PC-3 (cell line): ENCODE measurements around the gene GFAP. TPM values are rescaled to one million over a fixed set of nuclear protein-coding genes. Genes with fewer than 3 reads are reported as not detected.

Experiments
- ATAC-seq: fragments of 200-7000 bp; cut with Tn5 transposase; 2 replicates; pipeline ENCODE4 v1.9.1; 2020; ENCODE audit warnings: mild to moderate bottlenecking, moderate library complexity
- BruUV-seq: library from RNA; stranded (reverse); fragments of 400-500 nt; replicated peaks from 2 replicates; lab custom pipeline; 2021; lab: Mats Ljungman, UMichigan
- CTCF ChIA-PET: fragments of 300-600 bp; sonication (Branson Sonifier 250); formaldehyde crosslinking; loops from one replicate; lab custom pipeline; 2022; ENCODE audit warnings: antibody characterized with exemption; lab: Charles Lee
- POLR2A ChIA-PET: fragments of 300-600 bp; sonication (Branson Sonifier 250); formaldehyde crosslinking; loops from one replicate; lab custom pipeline; 2022; ENCODE audit warnings: antibody characterized with exemption; ENCODE audit not compliant: unreplicated experiment; lab: Charles Lee
- DNase-seq: peaks from one replicate; pipeline ENCODE4 v3.0.0-alpha.2; 2015
- H2AFZ ChIP-seq: fragments of 300-600 bp; sonication (generic); 2 replicates; pipeline ENCODE4 v1.6.0; 2016; ENCODE audit warnings: antibody characterized with exemption, low read length
- H3F3A ChIP-seq: fragments of 300-600 bp; sonication (generic); one replicate; pipeline ENCODE4 v1.6.0; 2017; ENCODE audit warnings: antibody characterized with exemption, low read length, control low read depth, mild to moderate bottlenecking; ENCODE audit not compliant: unreplicated experiment
- H3K27ac ChIP-seq: fragments of 300-600 bp; sonication (generic); 2 replicates; pipeline ENCODE4 v1.5.1; 2016; ENCODE audit warnings: mild to moderate bottlenecking, low read length
- H3K27me3 ChIP-seq: fragments of 300-600 bp; sonication (generic); 2 replicates; pipeline ENCODE4 v1.6.1; 2016; ENCODE audit warnings: low read length, mixed read lengths
- H3K36me3 ChIP-seq: fragments of 300-600 bp; sonication (generic); 2 replicates; pipeline ENCODE4 v1.6.1; 2016; ENCODE audit warnings: low read depth, mixed run types, low read length, mixed read lengths
- H3K4me1 ChIP-seq: fragments of 300-600 bp; sonication (generic); 2 replicates; pipeline ENCODE4 v1.5.1; 2016; ENCODE audit warnings: low read length; ENCODE audit not compliant: insufficient read depth
- H3K4me2 ChIP-seq: fragments of 300-600 bp; sonication (generic); 2 replicates; pipeline ENCODE4 v1.6.0; 2016; ENCODE audit warnings: low read length
- H3K4me3 ChIP-seq: fragments of 300-600 bp; sonication (generic); 2 replicates; pipeline ENCODE4 v1.5.1; 2016; ENCODE audit warnings: mild to moderate bottlenecking, low read length, mixed read lengths
- H3K79me2 ChIP-seq: fragments of 300-600 bp; sonication (generic); 2 replicates; pipeline ENCODE4 v1.6.1; 2017; ENCODE audit warnings: low read length, mixed read lengths
- H3K9ac ChIP-seq: fragments of 300-600 bp; sonication (generic); 2 replicates; pipeline ENCODE4 v1.6.0; 2016; ENCODE audit warnings: mild to moderate bottlenecking, low read length
- H3K9me2 ChIP-seq: fragments of 300-600 bp; sonication (generic); replicated peaks from 2 replicates; pipeline ENCODE4 v1.6.1; 2016; ENCODE audit warnings: mixed run types, low read length, mixed read lengths
- H3K9me3 ChIP-seq: fragments of 300-600 bp; sonication (generic); 2 replicates; pipeline ENCODE4 v1.6.1; 2016; ENCODE audit warnings: low read length, mixed read lengths
- H4K20me1 ChIP-seq: fragments of 300-600 bp; sonication (generic); 2 replicates; pipeline ENCODE4 v1.6.1; 2016; ENCODE audit warnings: low read length, mixed read lengths
- CTCF ChIP-seq: fragments of 300-600 bp; sonication (generic); conservative IDR thresholded peaks from 2 replicates; pipeline ENCODE4 v1.5.1; 2017; ENCODE audit warnings: antibody characterized with exemption, low read depth, mild to moderate bottlenecking, low read length
- EZH2 ChIP-seq: fragments of 300-600 bp; sonication (generic); IDR thresholded peaks from one replicate; pipeline ENCODE4 v1.6.1; 2017; ENCODE audit warnings: antibody characterized with exemption, mild to moderate bottlenecking, low read length; ENCODE audit not compliant: unreplicated experiment
- EZH2phosphoT487 ChIP-seq: fragments of 300-600 bp; sonication (generic); IDR thresholded peaks from 2 replicates; pipeline ENCODE4 v1.6.1; 2018; ENCODE audit warnings: mild to moderate bottlenecking, antibody characterized with exemption, low read length, borderline replicate concordance
- intact Hi-C: fragments of 100-400 bp; cut with micrococcal nuclease; formaldehyde crosslinking; loops from 2 replicates; pipeline ENCODE4 v1.9.0; 2023
- total RNA-seq: library from RNA; depleted of rRNA; stranded (reverse); fragments of >200 nt; gene quantifications from 2 replicates; pipeline ENCODE4 v1.2.3, GENCODE V29; 2014

The GFAP gene
- total RNA-seq, 1 experiment from 2014 or later: 0.29 TPM

DNA sequence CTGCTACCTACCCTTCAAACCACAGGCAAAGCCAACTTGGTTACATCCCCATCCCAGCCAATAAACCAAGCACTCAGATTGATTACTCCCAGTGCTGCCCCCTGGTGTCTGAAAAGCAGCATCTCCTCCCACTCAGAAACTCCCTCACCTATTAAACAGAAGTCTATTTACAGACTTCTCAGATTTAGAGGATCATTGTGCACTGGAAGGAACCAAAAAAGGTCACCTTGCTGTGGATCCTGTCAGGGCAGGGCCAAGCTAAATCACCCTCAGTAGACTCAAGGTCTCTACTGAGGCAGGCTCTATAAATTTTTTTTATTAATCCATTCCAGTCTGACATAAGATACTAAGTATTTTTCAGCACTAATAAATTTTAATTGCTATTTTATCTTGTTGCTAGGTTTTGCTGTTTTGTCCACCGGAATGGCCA is 50.1 kb downstream of the GFAP start:
- no peaks in the 10 kb centered on the region for H3K9me3 ChIP-seq
- POLR2A ChIA-PET: no interaction called here
- peak; percentile 97 for TF ChIP-seq CTCF
- TF ChIP-seq EZH2phosphoT487: no peak
- no peak for TF ChIP-seq EZH2
- no peak overlapping the region for H3K4me2 ChIP-seq
- no peak overlapping the region for H3K4me3 ChIP-seq
- no peaks in the 10 kb centered on the region for H3K4me1 ChIP-seq
- peak; percentile 88 for ATAC-seq
- CTCF ChIA-PET: interaction anchor here (1.4 to 1.7 kb wide), 2 partner anchors 86 to 89 kb away, joined by 4 read pairs; no protein-coding TSS in a partner anchor
- no peak overlapping the region for H3K27ac ChIP-seq
- DNase-seq: peak; percentile 93
- no peaks in the 10 kb centered on the region for H3F3A ChIP-seq
- no peaks in the 10 kb centered on the region for H3K9me2 ChIP-seq
- peaks cover 80% of the 10 kb centered on the region for H3K36me3 ChIP-seq
- no peak overlapping the region for H2AFZ ChIP-seq
- BruUV-seq: no TSS peak
- no peaks in the 10 kb centered on the region for H4K20me1 ChIP-seq
- H3K27me3 ChIP-seq: no peaks in the 10 kb centered on the region
- intact Hi-C loops: loop anchor here (1.0 to 5.0 kb wide), 3 partner anchors 38 to 90 kb away; no protein-coding TSS in a partner anchor
- H3K9ac ChIP-seq: no peak overlapping the region
- H3K79me2 ChIP-seq: no peaks in the 10 kb centered on the region

DNA sequence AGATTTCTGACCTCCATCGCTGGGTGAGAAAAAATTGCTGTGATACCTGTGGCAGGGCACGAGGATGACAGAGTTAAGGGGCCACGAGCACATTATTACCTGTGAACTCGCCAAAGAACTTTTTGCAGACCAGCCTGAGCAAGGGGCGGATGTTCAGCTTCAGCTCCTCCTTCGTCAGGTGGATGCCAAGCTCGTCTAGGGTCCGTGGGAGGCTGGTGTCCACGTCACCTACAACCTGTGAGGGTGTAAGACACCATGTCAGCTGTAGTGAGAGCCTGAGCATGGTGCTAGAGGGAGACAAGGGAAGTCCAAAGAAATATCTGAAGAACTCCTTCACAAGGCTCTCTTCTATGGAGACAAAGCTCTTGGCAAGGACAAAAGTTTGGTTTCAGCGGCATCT is 50.5 kb downstream of the GFAP start:
- DNase-seq (no peak), ATAC-seq (no peak)
- H3K9me2 ChIP-seq: no peaks in the 10 kb centered on the region
- H3K27ac ChIP-seq: no peak overlapping the region
- no peaks in the 10 kb centered on the region for H4K20me1 ChIP-seq
- no peak overlapping the region for H2AFZ ChIP-seq
- H3K36me3 ChIP-seq: peaks cover 80% of the 10 kb centered on the region
- TF ChIP-seq EZH2 (no peak), CTCF (no peak), EZH2phosphoT487 (no peak)
- no peaks in the 10 kb centered on the region for H3K9me3 ChIP-seq
- no peaks in the 10 kb centered on the region for H3K79me2 ChIP-seq
- no peak overlapping the region for H3K9ac ChIP-seq
- no peak overlapping the region for H3K4me2 ChIP-seq
- no peaks in the 10 kb centered on the region for H3K27me3 ChIP-seq
- no TSS peak for BruUV-seq
- ChIA-PET POLR2A (no interaction called here), CTCF (interaction anchor here (1.4 kb wide), 1 partner anchor 85 kb away, joined by 4 read pairs; no protein-coding TSS in a partner anchor)
- no peaks in the 10 kb centered on the region for H3K4me1 ChIP-seq
- intact Hi-C loops: loop anchor here (1.0 to 5.0 kb wide), 3 partner anchors 38 to 90 kb away; no protein-coding TSS in a partner anchor
- H3F3A ChIP-seq: no peaks in the 10 kb centered on the region
- H3K4me3 ChIP-seq: no peak overlapping the region

DNA sequence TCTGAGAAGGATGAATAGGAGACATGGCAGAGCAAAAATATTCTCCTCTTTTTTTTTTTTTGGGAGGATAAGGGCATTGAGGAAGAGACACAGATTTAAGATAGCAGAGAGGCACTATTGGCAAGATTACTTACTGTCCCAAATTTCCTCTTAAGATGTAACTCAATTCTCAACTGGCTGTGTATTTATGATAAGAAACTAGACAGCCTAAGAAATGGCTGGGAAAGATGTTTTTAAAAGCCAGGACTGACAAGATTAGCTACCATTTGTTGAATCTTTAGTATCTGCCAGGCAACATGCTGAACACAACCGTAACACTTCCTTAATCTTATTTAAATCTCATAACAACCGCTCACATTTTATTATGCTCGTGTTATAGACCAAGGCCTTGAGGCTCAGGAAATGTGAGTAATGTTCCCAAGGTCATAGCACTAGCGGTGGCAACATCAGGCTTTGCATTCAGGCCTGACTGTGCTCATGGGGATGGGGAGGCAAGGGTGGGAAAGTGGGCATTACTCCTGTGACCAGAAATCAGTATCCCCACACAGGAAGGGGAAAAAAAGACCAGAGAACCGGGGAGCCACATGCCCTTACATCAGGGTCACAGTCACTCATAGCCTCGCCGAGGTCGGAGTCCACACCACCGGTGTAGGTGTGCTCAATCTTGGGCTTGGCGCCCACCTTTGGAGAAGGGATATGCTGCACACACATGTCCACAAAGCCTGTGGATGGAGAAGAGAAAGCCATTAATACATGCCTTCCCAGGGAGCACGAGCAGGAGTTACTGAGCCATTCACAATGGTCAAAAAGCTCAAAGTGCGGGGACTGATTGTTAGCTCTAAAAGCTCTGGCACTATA is 52.0 kb downstream of the GFAP start:
- Histone ChIP-seq H3K36me3 (peaks cover 81% of the 10 kb centered on the region), H3K4me1 (no peaks in the 10 kb centered on the region), H3F3A (no peaks in the 10 kb centered on the region), H3K4me3 (no peak overlapping the region), H3K4me2 (no peak overlapping the region), H3K27ac (no peak overlapping the region), H3K79me2 (no peaks in the 10 kb centered on the region), H3K9ac (no peak overlapping the region), H4K20me1 (no peaks in the 10 kb centered on the region), H2AFZ (no peak overlapping the region), H3K9me2 (no peaks in the 10 kb centered on the region), H3K27me3 (no peaks in the 10 kb centered on the region), H3K9me3 (no peaks in the 10 kb centered on the region)
- BruUV-seq: no TSS peak
- intact Hi-C loops: no loop called here
- TF ChIP-seq EZH2phosphoT487: no peak
- no peak for TF ChIP-seq CTCF
- TF ChIP-seq EZH2: no peak
- ATAC-seq (no peak), DNase-seq (no peak)
- CTCF ChIA-PET: interaction anchor here (0.5 kb wide), 1 partner anchor 86 kb away, joined by 4 read pairs; no protein-coding TSS in a partner anchor
- POLR2A ChIA-PET: no interaction called here
